Testis (tissue), 3 donors: ENCODE results near the gene OLFM4. TPM values are rescaled to one million over a fixed set of nuclear protein-coding genes. Genes with fewer than 3 reads are reported as not detected.

ENCODE experiments used
- DNase-seq: peaks from one replicate; pipeline ENCODE4 v3.0.0-alpha.2; 2019
- H3K27ac ChIP-seq, 2 donors: fragments of 200-600 bp; sonication (generic); one replicate each; pipeline ENCODE4 v1.5.1; 2019
- H3K27me3 ChIP-seq: fragments of 200-600 bp; sonication (generic); one replicate; pipeline ENCODE4 v1.5.1; 2019
- H3K36me3 ChIP-seq: fragments of 200-600 bp; sonication (generic); one replicate; pipeline ENCODE4 v1.5.1; 2017; ENCODE audit warnings: low read depth; ENCODE audit errors: missing control alignments
- H3K4me1 ChIP-seq: fragments of 200-600 bp; sonication (generic); one replicate; pipeline ENCODE4 v1.5.1; 2019
- H3K4me3 ChIP-seq, 2 donors: fragments of 200-600 bp; sonication (generic); one replicate each; pipeline ENCODE4 v1.5.1; 2017 to 2019
- H3K9me3 ChIP-seq: fragments of 200-600 bp; sonication (generic); one replicate; pipeline ENCODE4 v1.5.1; 2017
- POLR2A ChIP-seq: fragments of 450-650 bp; IDR thresholded peaks from one replicate; pipeline ENCODE4 v1.6.1; 2017; ENCODE audit warnings: antibody characterized with exemption, mild to moderate bottlenecking, moderate library complexity
- WGBS, 2 donors: methylation state at CpG; one replicate each; pipeline ENCODE4 v1.1.5; 2018; 5-methylcytosine and 5-hydroxymethylcytosine counted together
- intact Hi-C: fragments of 100-400 bp; cut with DNase I; formaldehyde crosslinking; loops from one replicate; pipeline ENCODE4 v1.15.1; 2023; ENCODE audit warnings: low total_unique reads
- polyA plus RNA-seq: library from polyadenylated mRNA; stranded (reverse); fragments of 350-450 nt; fragmentation: Illumina TruSeq; extraction: RNeasy Lipid Tissue Mini Kit (QIAGEN cat#74804); gene quantifications from one replicate; pipeline ENCODE4 v1.2.3, GENCODE V29; 2014; ENCODE audit warnings: low read depth, low replicate concordance; ENCODE audit not compliant: insufficient read depth
- total RNA-seq, 2 donors: library from RNA; depleted of rRNA; stranded (reverse); fragments of >200 nt; gene quantifications; one replicate each; pipeline ENCODE4 v1.2.3, GENCODE V29; 2016
- TF ChIP-seq, protein P1 (sequence below), 3 experiments: fragments of 450-650 bp in 2 of 3; fragments of 200-600 bp in 1 of 3; sonication (generic) in 1 of 3; IDR thresholded peaks; one replicate each; pipeline ENCODE4 v1.5.1; 2016 to 2019; ENCODE audit warnings: antibody characterized with exemption in 3 of 3, mild to moderate bottlenecking in 2 of 3, moderate library complexity in 1 of 3

Gene OLFM4
- total and polyA plus RNA-seq, 3 donors from 2014 or later: 0.08 to 4.8 (median 0.19) TPM

DNA sequence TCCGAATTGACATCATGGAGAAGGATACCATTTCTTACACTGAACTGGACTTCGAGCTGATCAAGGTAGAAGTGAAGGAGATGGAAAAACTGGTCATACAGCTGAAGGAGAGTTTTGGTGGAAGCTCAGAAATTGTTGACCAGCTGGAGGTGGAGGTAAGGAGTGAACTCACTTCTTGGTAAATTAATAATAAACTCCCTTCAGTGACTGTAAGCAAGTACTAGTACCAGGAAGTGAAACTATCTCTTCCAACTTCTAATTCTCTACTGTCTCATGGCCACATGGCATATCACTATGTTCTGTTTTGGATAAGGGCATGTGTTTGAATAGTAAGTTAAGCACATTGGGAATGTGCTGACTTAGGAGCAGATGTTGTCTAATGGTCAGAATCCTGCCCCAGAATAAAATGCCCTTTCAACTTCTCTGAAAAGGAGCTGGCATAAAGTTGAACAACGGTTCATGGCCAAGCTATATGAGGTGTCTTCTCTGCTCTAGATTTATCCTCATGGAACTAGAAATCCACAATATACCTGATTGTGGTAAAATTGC lies 13.4 kb downstream of the OLFM4 start:
- Histone ChIP-seq H3K4me3 (no peak overlapping the region), H3K4me1 (no peaks in the 10 kb centered on the region), H3K36me3 (no peaks in the 10 kb centered on the region), H3K9me3 (no peaks in the 10 kb centered on the region), H3K27me3 (no peaks in the 10 kb centered on the region), H3K27ac (no peak overlapping the region)
- no peak for TF ChIP-seq POLR2A
- 78 to 92% methylated on average over 3 of the region's 3 CpGs for WGBS, 2 donors
- intact Hi-C loops: no loop called here
- DNase-seq: no peak

DNA sequence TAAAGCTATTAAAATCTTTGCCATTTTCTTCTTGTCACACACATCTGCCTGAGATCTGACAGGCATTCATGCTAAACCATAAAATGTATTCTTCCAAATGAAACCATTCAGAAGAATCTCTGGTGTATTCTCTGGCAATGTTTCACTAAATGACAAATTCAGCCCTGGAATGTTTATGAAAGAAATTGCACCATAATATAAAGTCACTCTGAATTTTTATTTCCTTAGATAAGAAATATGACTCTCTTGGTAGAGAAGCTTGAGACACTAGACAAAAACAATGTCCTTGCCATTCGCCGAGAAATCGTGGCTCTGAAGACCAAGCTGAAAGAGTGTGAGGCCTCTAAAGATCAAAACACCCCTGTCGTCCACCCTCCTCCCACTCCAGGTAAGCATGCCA lies 14.3 kb downstream of the OLFM4 start:
- 78 to 83% methylated on average over 4 of the region's 4 CpGs for WGBS, 2 donors
- DNase-seq: no peak
- H3K4me1 ChIP-seq: no peaks in the 10 kb centered on the region
- H3K9me3 ChIP-seq: no peaks in the 10 kb centered on the region
- H3K36me3 ChIP-seq: no peaks in the 10 kb centered on the region
- TF ChIP-seq, protein P1, sequence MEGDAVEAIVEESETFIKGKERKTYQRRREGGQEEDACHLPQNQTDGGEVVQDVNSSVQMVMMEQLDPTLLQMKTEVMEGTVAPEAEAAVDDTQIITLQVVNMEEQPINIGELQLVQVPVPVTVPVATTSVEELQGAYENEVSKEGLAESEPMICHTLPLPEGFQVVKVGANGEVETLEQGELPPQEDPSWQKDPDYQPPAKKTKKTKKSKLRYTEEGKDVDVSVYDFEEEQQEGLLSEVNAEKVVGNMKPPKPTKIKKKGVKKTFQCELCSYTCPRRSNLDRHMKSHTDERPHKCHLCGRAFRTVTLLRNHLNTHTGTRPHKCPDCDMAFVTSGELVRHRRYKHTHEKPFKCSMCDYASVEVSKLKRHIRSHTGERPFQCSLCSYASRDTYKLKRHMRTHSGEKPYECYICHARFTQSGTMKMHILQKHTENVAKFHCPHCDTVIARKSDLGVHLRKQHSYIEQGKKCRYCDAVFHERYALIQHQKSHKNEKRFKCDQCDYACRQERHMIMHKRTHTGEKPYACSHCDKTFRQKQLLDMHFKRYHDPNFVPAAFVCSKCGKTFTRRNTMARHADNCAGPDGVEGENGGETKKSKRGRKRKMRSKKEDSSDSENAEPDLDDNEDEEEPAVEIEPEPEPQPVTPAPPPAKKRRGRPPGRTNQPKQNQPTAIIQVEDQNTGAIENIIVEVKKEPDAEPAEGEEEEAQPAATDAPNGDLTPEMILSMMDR (IDR thresholded peaks at IDR 0.05): no peak
- no peak for TF ChIP-seq POLR2A
- no peak overlapping the region for H3K4me3 ChIP-seq
- H3K27me3 ChIP-seq: no peaks in the 10 kb centered on the region
- no peak overlapping the region for H3K27ac ChIP-seq
- intact Hi-C loops: no loop called here

DNA sequence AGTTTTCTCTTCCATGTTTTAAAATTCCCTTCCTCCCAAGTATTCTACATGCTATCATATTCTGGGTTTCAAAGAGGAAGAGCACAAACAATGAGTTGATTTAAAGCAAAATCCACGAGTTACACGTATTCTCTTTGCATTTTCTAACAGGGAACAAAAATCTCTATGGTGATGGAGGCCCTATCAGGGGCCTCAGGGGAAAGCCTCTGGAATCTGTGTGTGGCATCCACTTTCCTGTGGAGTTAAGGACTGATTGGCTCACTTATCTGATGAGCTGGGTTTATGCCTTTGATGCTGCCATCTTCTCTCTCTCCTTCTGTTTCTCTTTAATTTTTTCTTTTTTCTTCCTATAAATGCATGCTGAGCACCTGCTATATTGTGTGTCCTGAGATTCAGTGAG lies 14.8 kb downstream of the OLFM4 start:
- Histone ChIP-seq H3K9me3 (no peaks in the 10 kb centered on the region), H3K27me3 (no peaks in the 10 kb centered on the region), H3K4me1 (no peaks in the 10 kb centered on the region), H3K27ac (no peak overlapping the region), H3K36me3 (no peaks in the 10 kb centered on the region), H3K4me3 (no peak overlapping the region)
- 83 to 87% methylated on average over 2 of the region's 2 CpGs for WGBS, 2 donors
- no peak for DNase-seq
- TF ChIP-seq POLR2A: no peak
- TF ChIP-seq, protein P1 (IDR thresholded peaks at IDR 0.05): no peak
- intact Hi-C loops: no loop called here

DNA sequence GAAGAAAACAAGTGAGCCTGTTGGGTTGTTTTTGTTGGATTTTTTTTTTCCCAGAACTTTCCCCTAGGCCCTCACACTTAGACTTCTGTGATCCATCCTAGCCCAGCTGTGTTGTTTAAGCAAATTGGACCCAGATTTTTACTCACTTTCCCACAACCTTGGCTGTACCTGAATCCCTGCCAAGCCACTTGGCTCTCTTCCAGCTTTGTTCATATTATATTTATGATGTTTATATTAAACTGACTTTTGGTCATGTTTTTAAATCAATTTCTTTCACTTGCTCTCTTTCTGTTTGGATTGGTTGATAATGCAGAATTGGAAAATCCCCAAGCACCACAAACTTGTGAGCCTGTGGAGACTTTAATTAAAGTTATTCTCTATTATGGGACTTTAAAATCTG lies 16.6 kb downstream of the OLFM4 start:
- Histone ChIP-seq H3K27ac (no peak overlapping the region), H3K9me3 (no peaks in the 10 kb centered on the region), H3K27me3 (no peaks in the 10 kb centered on the region), H3K4me1 (no peaks in the 10 kb centered on the region), H3K4me3 (no peak overlapping the region), H3K36me3 (no peaks in the 10 kb centered on the region)
- intact Hi-C loops: no loop called here
- no peak for TF ChIP-seq POLR2A
- TF ChIP-seq, protein P1 (IDR thresholded peaks at IDR 0.05): no peak
- DNase-seq: no peak

DNA sequence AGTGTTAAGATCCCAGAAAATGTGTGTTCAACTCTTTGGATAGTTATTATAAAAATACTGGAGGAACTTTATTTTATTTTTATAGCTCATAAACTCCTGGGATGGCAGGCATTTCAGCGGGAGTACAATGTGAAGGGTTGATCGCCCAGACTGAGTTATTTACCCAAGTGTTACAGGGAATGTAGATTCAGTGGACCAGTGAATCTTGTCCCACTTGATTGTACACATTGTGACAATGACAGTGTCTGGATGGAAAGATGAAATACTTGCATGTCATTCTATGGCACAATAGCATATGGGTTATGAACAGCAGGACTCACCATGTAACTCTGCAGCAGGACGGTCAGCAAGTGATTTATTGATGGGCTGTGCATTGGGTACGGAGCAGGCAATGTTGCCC lies 20.3 kb downstream of the OLFM4 start:
- TF ChIP-seq POLR2A: no peak
- TF ChIP-seq, protein P1 (IDR thresholded peaks at IDR 0.05): no peak
- DNase-seq: no peak
- intact Hi-C loops: no loop called here
- Histone ChIP-seq H3K4me1 (no peaks in the 10 kb centered on the region), H3K9me3 (no peaks in the 10 kb centered on the region), H3K27ac (no peak overlapping the region), H3K27me3 (no peaks in the 10 kb centered on the region), H3K36me3 (no peaks in the 10 kb centered on the region), H3K4me3 (no peak overlapping the region)
- 96 to 98% methylated on average over 4 of the region's 4 CpGs for WGBS, 2 donors
